ENCODE results near the gene CRACDL. TPM values are rescaled to one million over a fixed set of nuclear protein-coding genes. Genes with fewer than 3 reads are reported as not detected.

The CRACDL gene
- total and polyA plus RNA-seq, 2 of the 13 experiments (the other 11 are each of a cell fraction or from before 2014, with no cell fraction given) = 0.15 to 0.26 TPM

- TF ChIP-seq PHF20 (CRISPR knock-in tag; IDR thresholded peaks at IDR 0.05) (no peak), ZNF407 (CRISPR knock-in tag; IDR thresholded peaks at IDR 0.05; ENCODE audit: not compliant biosample characterization) (no peak), TRAFD1 (CRISPR knock-in tag; IDR thresholded peaks at IDR 0.05; ENCODE audit: borderline replicate concordance) (no peak), CEBPB (IDR thresholded peaks at IDR 0.05; ENCODE audit: borderline replicate concordance, low read depth, low read length) (no peak), MAFK (conservative IDR thresholded peaks at IDR 0.05 in 1 of 2, IDR thresholded peaks at IDR 0.05 in 1 of 2; ENCODE audit: low read length in 2 of 2) (no peak), ZNF577 (CRISPR knock-in tag; IDR thresholded peaks at IDR 0.05; ENCODE audit: borderline replicate concordance, low read depth) (no peak), PCBP2 (optimal IDR thresholded peaks at IDR 0.05; ENCODE audit: low read depth, low read length, poor library complexity, severe bottlenecking) (no peak)
- ChIA-PET CTCF (ENCODE audit: low intra/inter-chr PET ratio, low total read pairs) (no interaction called here), POLR2A (interaction anchor here (1.8 kb wide), 1 partner anchor 23 kb away, joined by 5 read pairs; no protein-coding TSS in a partner anchor)
- intact Hi-C loops (cut with micrococcal nuclease; ENCODE audit: unreplicated experiment) (no loop called here), in situ Hi-C loops (cut with HindIII; ENCODE audit: extremely low pct_ligation_motif_present, low pct_unique_long_range_greater_than_20kb) (loop anchor here (5.0 kb wide), 1 partner anchor 52 kb away; no protein-coding TSS in a partner anchor)
- Histone ChIP-seq H3K9me3 (ENCODE audit: low read length) (no peaks in the 10 kb centered on the region), H3K79me2 (ENCODE audit: insufficient read depth, low read length) (no peaks in the 10 kb centered on the region), H3K9ac (ENCODE audit: insufficient read depth, low read depth, low read length) (no peak overlapping the region), H3K4me3 (replicated peaks in 1 of 3; ENCODE audit: insufficient read depth in 1 of 3, low read depth in 2 of 3, low read length in 3 of 3) (no peak overlapping the region), H3K36me3 (replicated peaks in 1 of 2; ENCODE audit: control insufficient read depth in 1 of 2, insufficient read depth in 2 of 2, low read length in 2 of 2) (no peaks in the 10 kb centered on the region), H3K4me1 (ENCODE audit: insufficient read depth, low read length) (peaks cover 12% of the 10 kb centered on the region), H3K27ac (ENCODE audit: extremely low read length, insufficient read depth, low read length) (no peak overlapping the region), H3K27me3 (ENCODE audit: control insufficient read depth in 1 of 2, insufficient read depth in 2 of 2, low read length in 2 of 2) (no peaks in the 10 kb centered on the region), H3K4me2 (ENCODE audit: low read depth, low read length) (no peak overlapping the region), H4K20me1 (ENCODE audit: insufficient read depth, low read length) (no peaks in the 10 kb centered on the region), H2AFZ (ENCODE audit: low read length) (no peak overlapping the region)
- no TSS peak for BruUV-seq (replicated peaks)
- DNase-seq (ENCODE audit: low spot score) (no peak), FAIRE-seq (peak; percentile 12), ATAC-seq (no peak)
- WGBS (ENCODE audit: low lambda C conversion rate) = 76% methylated on average over 5 of the region's 5 CpGs
Measured at GRCh38 chr2:98819231-98819766, 116.7 kb downstream of the CRACDL start.
